GM12873 (cell line): ENCODE results near the gene SDHAF1.

ENCODE experiments used
- CTCF ChIP-seq: IDR thresholded peaks from 2 replicates; pipeline ENCODE4 v1.5.1; 2012; ENCODE audit warnings: low read depth, mild to moderate bottlenecking, moderate library complexity, low read length, control low read depth; ENCODE audit not compliant: insufficient read depth; ENCODE audit errors: missing control alignments

SDHAF1 gene

GRCh38 chr19:35978832-35979365 lies 16.1 kb upstream of the SDHAF1 start:
- no peak for TF ChIP-seq CTCF

- TF ChIP-seq CTCF, result no peak
Observed at GRCh38 chr19:35983177-35983576, 11.8 kb upstream of the SDHAF1 start.

- TF ChIP-seq CTCF, result no peak
Observed at GRCh38 chr19:35986111-35986510, 8.9 kb upstream of the SDHAF1 start.

GRCh38 chr19:35986664-35987570 lies 8.1 kb upstream of the SDHAF1 start:
- TF ChIP-seq CTCF, result no peak

GRCh38 chr19:35987571-35987896 lies 7.5 kb upstream of the SDHAF1 start:
- TF ChIP-seq CTCF, result no peak

GRCh38 chr19:35988824-35989223 lies 6.2 kb upstream of the SDHAF1 start:
- no peak for TF ChIP-seq CTCF

- TF ChIP-seq CTCF, result no peak
Observed at GRCh38 chr19:35990156-35990555, 4.8 kb upstream of the SDHAF1 start.
